Right lobe of liver (tissue), 4 donors: ENCODE results near the gene CFP.

Source experiments
- POLR2A ChIP-seq: fragments of 450-650 bp; IDR thresholded peaks from one replicate; pipeline ENCODE4 v1.6.1; 2017; ENCODE audit warnings: antibody characterized with exemption, mild to moderate bottlenecking
- TF ChIP-seq, protein P1 (sequence below), 4 donors: fragments of 200-600 bp in 3 of 4; fragments of 450-650 bp in 1 of 4; IDR thresholded peaks; one replicate each; pipeline versions ENCODE4 v1.5.1 to v1.8.0; 2016 to 2022; ENCODE audit warnings: antibody characterized with exemption in 4 of 4, mild to moderate bottlenecking in 2 of 4
- donor health status: DM: no; HTN: no; CAD: no.
- donor health status: DM: no; HTN: no; CAD: no.
- donor health status: DM: no; HTN: yes; CAD: no.

DNA sequence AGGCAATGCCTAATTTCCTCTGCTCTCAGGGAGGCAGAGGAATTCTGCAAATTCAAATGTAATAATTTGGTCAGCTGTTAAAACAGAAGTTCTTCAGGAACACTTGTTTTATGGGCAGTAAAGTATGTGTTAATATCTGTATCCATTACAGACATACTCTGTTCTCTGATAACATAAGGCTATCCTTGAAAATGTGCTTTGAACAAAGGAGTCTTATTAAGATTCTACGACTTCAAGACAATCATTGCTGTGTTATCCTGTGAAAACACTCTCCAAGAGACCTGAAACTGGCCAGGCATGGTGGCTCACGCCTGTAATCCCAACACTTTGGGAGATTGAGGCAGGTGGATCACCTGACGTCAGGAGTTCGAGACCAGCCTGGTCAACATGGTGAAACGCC, 1.9 kb upstream of the CFP start:
- TF ChIP-seq, protein P1, sequence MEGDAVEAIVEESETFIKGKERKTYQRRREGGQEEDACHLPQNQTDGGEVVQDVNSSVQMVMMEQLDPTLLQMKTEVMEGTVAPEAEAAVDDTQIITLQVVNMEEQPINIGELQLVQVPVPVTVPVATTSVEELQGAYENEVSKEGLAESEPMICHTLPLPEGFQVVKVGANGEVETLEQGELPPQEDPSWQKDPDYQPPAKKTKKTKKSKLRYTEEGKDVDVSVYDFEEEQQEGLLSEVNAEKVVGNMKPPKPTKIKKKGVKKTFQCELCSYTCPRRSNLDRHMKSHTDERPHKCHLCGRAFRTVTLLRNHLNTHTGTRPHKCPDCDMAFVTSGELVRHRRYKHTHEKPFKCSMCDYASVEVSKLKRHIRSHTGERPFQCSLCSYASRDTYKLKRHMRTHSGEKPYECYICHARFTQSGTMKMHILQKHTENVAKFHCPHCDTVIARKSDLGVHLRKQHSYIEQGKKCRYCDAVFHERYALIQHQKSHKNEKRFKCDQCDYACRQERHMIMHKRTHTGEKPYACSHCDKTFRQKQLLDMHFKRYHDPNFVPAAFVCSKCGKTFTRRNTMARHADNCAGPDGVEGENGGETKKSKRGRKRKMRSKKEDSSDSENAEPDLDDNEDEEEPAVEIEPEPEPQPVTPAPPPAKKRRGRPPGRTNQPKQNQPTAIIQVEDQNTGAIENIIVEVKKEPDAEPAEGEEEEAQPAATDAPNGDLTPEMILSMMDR (IDR thresholded peaks at IDR 0.05) = no peak
- TF ChIP-seq POLR2A = no peak
